Endometrial microvascular endothelial cells (primary cell): ENCODE data around the gene ARHGAP24. TPM values are rescaled to one million over a fixed set of nuclear protein-coding genes. Genes with fewer than 3 reads are reported as not detected.

Source experiments
- in situ Hi-C: cut with HindIII; loops from 2 replicates; pipeline ENCODE4 v1.10.0; 2017; ENCODE audit warnings: low sequenced_read_pairs, low pct_unique_long_range_greater_than_20kb; ENCODE audit errors: inconsistent ontology term
- total RNA-seq: library from RNA; depleted of rRNA; stranded (reverse); fragments of >200 nt; gene quantifications from one replicate; pipeline ENCODE4 v1.2.3, GENCODE V29; 2015; ENCODE audit errors: inconsistent ontology term

The ARHGAP24 gene
- total RNA-seq, 1 donor from 2014 or later, result 93.0 TPM

- in situ Hi-C loops, result no loop called here
Measured at GRCh38 chr4:85747882-85748491, 273.0 kb downstream of the ARHGAP24 start.

- in situ Hi-C loops, result no loop called here
Measured at GRCh38 chr4:85748654-85749053, 273.7 kb downstream of the ARHGAP24 start.

- in situ Hi-C loops, result no loop called here
Measured at GRCh38 chr4:85751866-85752265, 276.9 kb downstream of the ARHGAP24 start.

GRCh38 chr4:85755285-85755684 is 280.3 kb downstream of the ARHGAP24 start:
- in situ Hi-C loops, result no loop called here

- in situ Hi-C loops, result no loop called here
Measured at GRCh38 chr4:85756938-85757337, 282.0 kb downstream of the ARHGAP24 start.

GRCh38 chr4:85759388-85759787 is 284.4 kb downstream of the ARHGAP24 start:
- in situ Hi-C loops, result no loop called here

GRCh38 chr4:85760511-85760910 is 285.6 kb downstream of the ARHGAP24 start:
- in situ Hi-C loops, result no loop called here

GRCh38 chr4:85761803-85762528 is 287.0 kb downstream of the ARHGAP24 start:
- in situ Hi-C loops, result no loop called here

- in situ Hi-C loops, result no loop called here
Measured at GRCh38 chr4:85762529-85762871, 287.6 kb downstream of the ARHGAP24 start.

GRCh38 chr4:85763202-85763601 is 288.3 kb downstream of the ARHGAP24 start:
- in situ Hi-C loops, result no loop called here

- in situ Hi-C loops, result no loop called here
Measured at GRCh38 chr4:85767649-85768048, 292.7 kb downstream of the ARHGAP24 start.

- in situ Hi-C loops, result no loop called here
Measured at GRCh38 chr4:85769009-85769408, 294.1 kb downstream of the ARHGAP24 start.

GRCh38 chr4:85772470-85772869 is 297.5 kb downstream of the ARHGAP24 start:
- in situ Hi-C loops, result no loop called here

- in situ Hi-C loops, result no loop called here
Measured at GRCh38 chr4:85773372-85773771, 298.4 kb downstream of the ARHGAP24 start.

GRCh38 chr4:85774000-85774399 is 299.1 kb downstream of the ARHGAP24 start:
- in situ Hi-C loops, result no loop called here

- in situ Hi-C loops, result no loop called here
Measured at GRCh38 chr4:85774489-85774888, 299.5 kb downstream of the ARHGAP24 start.

- in situ Hi-C loops, result loop anchor here (25.0 kb wide), 1 partner anchor 1261 kb away; no protein-coding TSS in a partner anchor
Measured at GRCh38 chr4:85776096-85776495, 301.1 kb downstream of the ARHGAP24 start.

GRCh38 chr4:85776579-85776978 is 301.6 kb downstream of the ARHGAP24 start:
- in situ Hi-C loops, result loop anchor here (25.0 kb wide), 1 partner anchor 1261 kb away; no protein-coding TSS in a partner anchor

- in situ Hi-C loops, result loop anchor here (25.0 kb wide), 1 partner anchor 1259 kb away; no protein-coding TSS in a partner anchor
Measured at GRCh38 chr4:85777908-85778631, 303.1 kb downstream of the ARHGAP24 start.

- in situ Hi-C loops, result loop anchor here (25.0 kb wide), 1 partner anchor 1259 kb away; no protein-coding TSS in a partner anchor
Measured at GRCh38 chr4:85778632-85779131, 303.7 kb downstream of the ARHGAP24 start.
